ENCODE data around the gene ANKS3.

GRCh38 chr16:4648917-4649316, 85.2 kb downstream of the ANKS3 start:
- TF ChIP-seq CTCF (conservative IDR thresholded peaks at IDR 0.05; ENCODE audit: low read length) = 0 out of 2 replicates have a peak, but pooled peaks have one; percentile 15
- no peak for TF ChIP-seq EZH2phosphoT487 (IDR thresholded peaks at IDR 0.05; ENCODE audit: borderline replicate concordance, low read depth, low read length)
